GM19193 (cell line): ENCODE measurements around the gene ELAC2.

Source experiments
- POLR2A ChIP-seq: IDR thresholded peaks from 4 replicates; pipeline ENCODE4 v1.6.1; 2011; ENCODE audit not compliant: insufficient read depth, insufficient read length; ENCODE audit errors: extremely low read depth

ELAC2 gene, protein sequence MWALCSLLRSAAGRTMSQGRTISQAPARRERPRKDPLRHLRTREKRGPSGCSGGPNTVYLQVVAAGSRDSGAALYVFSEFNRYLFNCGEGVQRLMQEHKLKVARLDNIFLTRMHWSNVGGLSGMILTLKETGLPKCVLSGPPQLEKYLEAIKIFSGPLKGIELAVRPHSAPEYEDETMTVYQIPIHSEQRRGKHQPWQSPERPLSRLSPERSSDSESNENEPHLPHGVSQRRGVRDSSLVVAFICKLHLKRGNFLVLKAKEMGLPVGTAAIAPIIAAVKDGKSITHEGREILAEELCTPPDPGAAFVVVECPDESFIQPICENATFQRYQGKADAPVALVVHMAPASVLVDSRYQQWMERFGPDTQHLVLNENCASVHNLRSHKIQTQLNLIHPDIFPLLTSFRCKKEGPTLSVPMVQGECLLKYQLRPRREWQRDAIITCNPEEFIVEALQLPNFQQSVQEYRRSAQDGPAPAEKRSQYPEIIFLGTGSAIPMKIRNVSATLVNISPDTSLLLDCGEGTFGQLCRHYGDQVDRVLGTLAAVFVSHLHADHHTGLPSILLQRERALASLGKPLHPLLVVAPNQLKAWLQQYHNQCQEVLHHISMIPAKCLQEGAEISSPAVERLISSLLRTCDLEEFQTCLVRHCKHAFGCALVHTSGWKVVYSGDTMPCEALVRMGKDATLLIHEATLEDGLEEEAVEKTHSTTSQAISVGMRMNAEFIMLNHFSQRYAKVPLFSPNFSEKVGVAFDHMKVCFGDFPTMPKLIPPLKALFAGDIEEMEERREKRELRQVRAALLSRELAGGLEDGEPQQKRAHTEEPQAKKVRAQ

DNA sequence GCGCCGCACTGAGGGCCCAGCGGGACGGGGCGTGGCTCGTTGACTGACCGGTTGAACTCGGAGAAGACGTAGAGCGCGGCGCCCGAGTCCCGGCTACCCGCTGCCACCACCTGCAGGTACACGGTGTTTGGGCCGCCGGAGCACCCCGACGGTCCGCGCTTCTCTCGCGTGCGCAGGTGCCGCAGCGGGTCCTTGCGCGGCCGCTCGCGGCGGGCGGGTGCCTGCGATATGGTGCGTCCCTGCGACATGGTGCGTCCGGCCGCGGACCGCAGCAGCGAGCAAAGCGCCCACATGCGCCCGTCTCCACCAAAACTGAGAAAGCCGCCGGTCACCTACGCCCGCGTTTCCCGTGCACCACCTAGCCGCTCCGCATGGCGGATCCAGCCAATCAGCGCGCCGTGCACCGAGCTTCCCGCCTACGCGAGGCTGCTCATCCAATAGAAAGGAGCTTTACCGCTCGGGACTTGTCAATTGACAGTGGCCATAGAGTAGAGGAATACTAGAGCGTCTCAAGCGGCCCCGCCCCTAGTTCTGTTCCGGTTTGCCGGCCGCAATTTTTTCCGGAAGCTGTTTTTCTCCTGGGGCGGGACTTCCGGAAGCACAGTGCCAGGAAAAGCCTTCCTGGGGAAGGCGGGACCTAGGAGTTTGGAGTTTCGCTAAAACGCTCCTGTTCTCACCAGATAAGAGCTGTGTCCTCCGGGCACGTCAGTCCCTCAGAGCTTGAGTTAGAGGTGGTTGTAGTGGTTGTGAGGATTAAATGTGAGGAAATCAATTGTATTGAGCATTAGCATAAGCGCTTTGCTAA lies at the start of gene ELAC2:
Gene ELAC2, minus strand, starts transcription at position 373 of the 805 bp plus-strand sequence. Its CDS starts 80 bp downstream, at position 293.
- TF ChIP-seq POLR2A = peak; percentile 94

GRCh38 chr17:13065032-13065431 lies 47.2 kb upstream of the ELAC2 start:
- no peak for TF ChIP-seq POLR2A

DNA sequence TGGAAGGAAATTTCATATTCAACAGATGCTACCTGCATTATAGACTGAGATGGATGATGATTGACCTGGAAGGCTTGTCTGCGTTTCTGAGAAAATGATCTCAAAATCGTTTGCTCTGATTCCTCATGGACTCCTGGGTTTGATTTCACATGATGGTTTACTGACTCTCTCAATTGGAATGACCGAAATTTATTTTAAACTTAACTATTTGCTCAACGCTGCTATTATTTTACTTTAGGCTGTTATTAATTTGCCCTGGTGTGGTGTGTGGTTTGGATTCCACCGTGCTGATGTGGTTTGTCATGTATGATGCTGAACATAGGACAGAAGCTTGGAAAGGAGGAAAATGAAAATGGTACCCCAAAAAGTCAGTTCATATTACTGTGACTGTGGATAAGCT lies 37.3 kb upstream of the ELAC2 start:
- TF ChIP-seq POLR2A = no peak

DNA sequence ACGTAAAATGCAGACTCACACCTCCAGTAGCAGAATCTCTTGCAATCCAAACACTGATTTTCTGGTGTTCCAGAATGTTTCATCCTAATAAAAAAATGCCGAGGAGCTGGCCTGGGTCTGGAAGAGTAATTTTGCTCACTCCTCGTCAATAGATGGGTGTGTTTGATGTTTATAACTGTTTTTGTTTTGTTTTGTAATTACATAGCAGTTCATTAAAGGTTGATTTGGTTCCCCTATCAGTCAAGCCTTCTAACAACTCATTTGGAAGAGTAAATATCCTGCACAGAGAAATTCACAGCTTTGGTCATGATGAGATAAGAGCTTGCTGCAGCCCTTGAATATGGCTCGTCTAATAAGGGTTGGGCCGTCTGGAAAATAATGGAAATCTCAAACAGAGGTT lies 36.8 kb upstream of the ELAC2 start:
- TF ChIP-seq POLR2A = no peak

DNA sequence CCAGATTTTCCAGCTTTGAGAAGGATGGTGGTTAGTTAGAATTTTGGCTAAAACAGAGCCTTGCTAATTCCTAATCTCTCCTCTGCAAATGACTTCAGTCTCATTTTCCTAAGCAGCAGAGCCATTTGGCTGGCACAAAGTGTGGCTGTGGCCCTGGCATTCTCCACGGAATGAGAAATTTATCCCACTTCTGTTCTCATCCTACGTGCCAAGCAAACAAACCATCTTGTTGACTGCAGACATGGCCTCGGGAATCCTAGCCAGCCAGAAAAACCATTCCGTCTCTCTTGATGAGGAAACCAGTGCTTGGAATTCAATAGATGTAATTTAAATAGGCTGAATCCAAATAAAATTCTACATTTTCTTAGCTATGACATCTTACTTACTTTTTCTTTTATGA lies 34.1 kb upstream of the ELAC2 start:
- TF ChIP-seq POLR2A = no peak

- TF ChIP-seq POLR2A = no peak
Measured at GRCh38 chr17:13047011-13047606, 29.3 kb upstream of the ELAC2 start.

DNA sequence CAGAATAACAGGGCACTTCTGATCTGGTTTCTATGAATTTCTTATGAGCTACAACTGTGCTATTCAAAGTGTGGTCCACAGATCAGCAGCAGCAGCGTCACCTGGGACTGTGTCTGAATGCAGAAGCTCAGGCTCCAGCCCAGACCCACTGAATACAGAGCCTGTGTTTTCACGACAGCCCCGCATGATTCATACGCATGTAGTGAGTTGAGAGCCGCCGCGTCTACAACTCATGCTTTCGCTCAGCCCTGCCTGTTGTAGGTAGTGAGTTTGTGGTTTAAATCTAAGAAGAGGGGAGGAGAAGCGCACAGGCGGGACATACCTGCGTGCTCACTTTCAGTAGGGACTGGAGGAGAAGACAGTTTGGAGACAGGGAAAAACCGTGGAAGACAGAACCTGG lies 28.5 kb upstream of the ELAC2 start:
- TF ChIP-seq POLR2A = no peak

- no peak for TF ChIP-seq POLR2A
Measured at GRCh38 chr17:13044572-13045065, 26.8 kb upstream of the ELAC2 start.

GRCh38 chr17:13038931-13039665 lies 21.3 kb upstream of the ELAC2 start:
- TF ChIP-seq POLR2A = no peak

DNA sequence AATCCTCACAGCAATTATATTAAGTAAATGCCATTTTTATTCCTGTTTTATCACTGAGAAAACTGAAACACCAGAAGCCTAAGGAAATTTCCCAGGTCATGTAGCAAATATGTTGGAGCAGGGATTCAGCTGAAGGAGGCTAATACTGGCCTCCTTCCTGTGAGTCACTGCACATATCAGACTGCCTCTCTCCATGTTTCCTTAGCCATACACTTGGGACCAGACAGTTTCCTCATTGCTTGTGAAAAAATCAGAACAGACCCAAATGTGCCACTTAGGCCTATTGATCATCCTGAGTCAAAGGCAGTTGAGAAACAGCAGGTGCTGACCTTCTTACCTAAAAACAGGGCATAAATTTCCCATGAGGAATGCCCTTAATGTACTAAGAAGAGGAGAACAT lies 18.9 kb upstream of the ELAC2 start:
- no peak for TF ChIP-seq POLR2A

DNA sequence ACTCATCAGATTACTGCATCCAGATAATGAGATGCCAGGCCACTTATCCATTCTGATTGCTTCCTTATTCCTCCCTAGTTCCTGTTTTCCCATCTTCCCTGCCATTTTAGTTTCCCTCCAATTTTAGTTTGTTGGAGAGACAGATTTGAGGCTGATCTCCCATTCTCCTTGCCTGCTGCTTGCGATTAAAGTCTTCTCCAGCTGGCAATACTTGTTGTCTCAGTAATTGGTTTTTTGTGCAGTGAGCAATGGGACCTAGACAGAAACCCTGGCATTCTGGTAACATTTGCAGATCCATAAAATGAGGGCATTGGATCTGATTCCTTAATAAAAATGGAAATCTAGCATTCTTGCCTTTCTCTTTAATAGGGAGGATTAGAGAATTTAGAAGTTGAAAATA lies 17.6 kb upstream of the ELAC2 start:
- TF ChIP-seq POLR2A = no peak

- TF ChIP-seq POLR2A = no peak
Measured at GRCh38 chr17:13031718-13032350, 14.0 kb upstream of the ELAC2 start.
